B cell (primary cell): ENCODE results near the gene LRP1. TPM values are rescaled to one million over a fixed set of nuclear protein-coding genes. Genes with fewer than 3 reads are reported as not detected.

ENCODE experiments used
- ATAC-seq: fragments of 200-7000 bp; cut with Tn5 transposase; one replicate; pipeline ENCODE4 v1.10.0; 2021; ENCODE audit warnings: low read depth, mild to moderate bottlenecking, moderate number of reproducible peaks, moderate library complexity
- CTCF ChIA-PET: fragments of 350-600 bp; sonication (Branson Sonifier 250); formaldehyde crosslinking; loops from one replicate; lab custom pipeline; 2021; ENCODE audit warnings: antibody characterized with exemption, inconsistent platforms; lab: Charles Lee
- POLR2A ChIA-PET: fragments of 350-600 bp; sonication (Branson Sonifier 250); formaldehyde crosslinking; loops from one replicate; lab custom pipeline; 2021; ENCODE audit warnings: antibody characterized with exemption; lab: Charles Lee
- DNase-seq: peaks from one replicate; pipeline ENCODE4 v3.0.0; 2013
- H2AFZ ChIP-seq: 2 replicates; pipeline ENCODE4 v1.6.1; 2012; ENCODE audit warnings: mild to moderate bottlenecking, low read depth, low read length; ENCODE audit not compliant: insufficient read depth, poor library complexity, severe bottlenecking
- H3K27ac ChIP-seq, 2 donors: 1 replicate in 1 of 2; 2 replicates in 1 of 2; pipeline ENCODE4 v1.5.1; 2012 to 2013; ENCODE audit warnings: low read length in 2 of 2, mild to moderate bottlenecking in 2 of 2, moderate library complexity in 1 of 2
- H3K27me3 ChIP-seq, 4 experiments: fragments of 200-600 bp in 1 of 4; sonication (generic) in 1 of 4; replicated peaks in 1 of 4; 1 replicate in 2 of 4; 2 replicates in 2 of 4; pipeline versions ENCODE4 v1.6.1 to v1.7.0; 2013 to 2016; ENCODE audit warnings: low read length in 3 of 4, mild to moderate bottlenecking in 2 of 4, mixed read lengths in 1 of 4, moderate library complexity in 1 of 4; ENCODE audit not compliant: insufficient read depth in 4 of 4, control insufficient read depth in 3 of 4; ENCODE audit errors: control extremely low read depth in 1 of 4
- H3K36me3 ChIP-seq, 2 experiments: replicated peaks in 1 of 2; 1 replicate in 1 of 2; 2 replicates in 1 of 2; pipeline versions ENCODE4 v1.6.1 to v1.7.1; 2013; ENCODE audit warnings: low read length in 1 of 2; ENCODE audit not compliant: insufficient read depth in 2 of 2, control insufficient read depth in 1 of 2; ENCODE audit errors: control extremely low read depth in 1 of 2, extremely low read depth in 1 of 2
- H3K4me1 ChIP-seq, 2 donors: fragments of 200-600 bp in 1 of 2; sonication (generic) in 1 of 2; 1 replicate in 1 of 2; 2 replicates in 1 of 2; pipeline versions ENCODE4 v1.5.1 to v1.6.1; 2013 to 2017; ENCODE audit warnings: low read length in 2 of 2; ENCODE audit not compliant: control insufficient read depth in 2 of 2, insufficient read depth in 2 of 2
- H3K4me2 ChIP-seq: replicated peaks from 2 replicates; pipeline ENCODE3; 2012; ENCODE audit warnings: mild to moderate bottlenecking, low read depth, low read length; ENCODE audit not compliant: poor library complexity, severe bottlenecking
- H3K4me3 ChIP-seq, 5 experiments: fragments of 200-600 bp in 1 of 5; sonication (generic) in 1 of 5; 1 replicate in 3 of 5; 2 replicates in 2 of 5; pipeline versions ENCODE4 v1.5.1 to v1.7.0; 2011 to 2016; ENCODE audit warnings: low read length in 4 of 5, mild to moderate bottlenecking in 4 of 5, low read depth in 2 of 5, control low read depth in 1 of 5, moderate library complexity in 1 of 5; ENCODE audit not compliant: insufficient read depth in 1 of 5; ENCODE audit errors: control extremely low read depth in 1 of 5, extremely low read depth in 1 of 5
- H3K79me2 ChIP-seq: fragments of 200-600 bp; sonication (generic); one replicate; pipeline ENCODE4 v1.6.0; 2016; ENCODE audit warnings: low read length; ENCODE audit not compliant: control insufficient read depth, insufficient read depth
- H3K9ac ChIP-seq: fragments of 200-600 bp; sonication (generic); 2 replicates; pipeline ENCODE4 v1.6.1; 2017; ENCODE audit warnings: mild to moderate bottlenecking, low read length, moderate library complexity
- H3K9me3 ChIP-seq, 3 donors: one replicate each; pipeline versions ENCODE4 v1.6.1 to v1.7.1; 2013; ENCODE audit warnings: low read length in 2 of 3; ENCODE audit not compliant: control insufficient read depth in 2 of 3, insufficient read depth in 1 of 3; ENCODE audit errors: control extremely low read depth in 1 of 3
- H4K20me1 ChIP-seq: 2 replicates; pipeline ENCODE4 v1.6.0; 2012; ENCODE audit warnings: mild to moderate bottlenecking, low read length; ENCODE audit not compliant: insufficient read depth, control insufficient read depth, poor library complexity, severe bottlenecking
- H3K27ac Mint-ChIP-seq: one replicate; pipeline ENCODE4 v1.8.0; 2021; ENCODE audit warnings: mixed read lengths
- H3K27me3 Mint-ChIP-seq: one replicate; pipeline ENCODE4 v1.8.0; 2021; ENCODE audit warnings: mixed read lengths
- H3K4me1 Mint-ChIP-seq: one replicate; pipeline ENCODE4 v1.8.0; 2021; ENCODE audit warnings: mixed read lengths
- H3K4me3 Mint-ChIP-seq: one replicate; pipeline ENCODE4 v1.8.0; 2021; ENCODE audit warnings: mixed read lengths
- H3K9me3 Mint-ChIP-seq: one replicate; pipeline ENCODE4 v1.8.0; 2022; ENCODE audit warnings: mixed read lengths; ENCODE audit not compliant: insufficient read depth
- EZH2 ChIP-seq: IDR thresholded peaks from 2 replicates; pipeline ENCODE4 v1.6.1; 2012; ENCODE audit warnings: borderline replicate concordance, low read depth, mild to moderate bottlenecking, moderate library complexity, low read length; ENCODE audit not compliant: insufficient read depth, poor library complexity, severe bottlenecking
- WGBS: methylation state at CpG from one replicate; pipeline ENCODE4 v1.1.5; 2013; ENCODE audit warnings: missing lambda C conversion rate; ENCODE audit not compliant: insufficient coverage; 5-methylcytosine and 5-hydroxymethylcytosine counted together
- intact Hi-C: fragments of 100-400 bp; cut with micrococcal nuclease; formaldehyde crosslinking; loops from one replicate; pipeline ENCODE4 v1.10.0; 2022
- polyA plus RNA-seq: library from polyadenylated mRNA; depleted of rRNA; stranded (reverse); fragments of >200 nt; gene quantifications from 2 replicates; pipeline ENCODE4 v1.2.3, GENCODE V29; 2012
- total RNA-seq, 2 donors: library from RNA; stranded (reverse); fragments of 120-200 nt in 1 of 2; gene quantifications; 1 replicate in 1 of 2; 2 replicates in 1 of 2; pipeline versions ENCODE4 v1.2.3 to v1.2.4, GENCODE V29; 2013 to 2022
- TF ChIP-seq, protein P1 (sequence below): fragments of 200-600 bp; IDR thresholded peaks from one replicate; pipeline ENCODE4 v1.8.0; 2022; ENCODE audit warnings: antibody characterized with exemption, mild to moderate bottlenecking

Gene LRP1
- total and polyA plus RNA-seq, 2 donors (not counting 1 experiment from before 2014, with no cell fraction given): 2.0 to 4.1 TPM

- peaks cover 9% of the 10 kb centered on the region for H3K27me3 Mint-ChIP-seq
- no peak overlapping the region for H3K4me3 Mint-ChIP-seq
- POLR2A ChIA-PET: no interaction called here
- TF ChIP-seq, protein P1, sequence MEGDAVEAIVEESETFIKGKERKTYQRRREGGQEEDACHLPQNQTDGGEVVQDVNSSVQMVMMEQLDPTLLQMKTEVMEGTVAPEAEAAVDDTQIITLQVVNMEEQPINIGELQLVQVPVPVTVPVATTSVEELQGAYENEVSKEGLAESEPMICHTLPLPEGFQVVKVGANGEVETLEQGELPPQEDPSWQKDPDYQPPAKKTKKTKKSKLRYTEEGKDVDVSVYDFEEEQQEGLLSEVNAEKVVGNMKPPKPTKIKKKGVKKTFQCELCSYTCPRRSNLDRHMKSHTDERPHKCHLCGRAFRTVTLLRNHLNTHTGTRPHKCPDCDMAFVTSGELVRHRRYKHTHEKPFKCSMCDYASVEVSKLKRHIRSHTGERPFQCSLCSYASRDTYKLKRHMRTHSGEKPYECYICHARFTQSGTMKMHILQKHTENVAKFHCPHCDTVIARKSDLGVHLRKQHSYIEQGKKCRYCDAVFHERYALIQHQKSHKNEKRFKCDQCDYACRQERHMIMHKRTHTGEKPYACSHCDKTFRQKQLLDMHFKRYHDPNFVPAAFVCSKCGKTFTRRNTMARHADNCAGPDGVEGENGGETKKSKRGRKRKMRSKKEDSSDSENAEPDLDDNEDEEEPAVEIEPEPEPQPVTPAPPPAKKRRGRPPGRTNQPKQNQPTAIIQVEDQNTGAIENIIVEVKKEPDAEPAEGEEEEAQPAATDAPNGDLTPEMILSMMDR: no peak
- TF ChIP-seq EZH2: no peak
- CTCF ChIA-PET: interaction anchor here (0.8 to 1.3 kb wide), 2 partner anchors 13 to 27 kb away, joined by 3 to 4 read pairs; no protein-coding TSS in a partner anchor
- H3K27ac Mint-ChIP-seq: no peak overlapping the region
- no peak overlapping the region for H3K9ac ChIP-seq
- no peak overlapping the region for H3K27ac ChIP-seq
- H2AFZ ChIP-seq: no peak overlapping the region
- no peak overlapping the region for H3K4me3 ChIP-seq
- H3K4me1 Mint-ChIP-seq: peaks cover 9% of the 10 kb centered on the region
- no peak overlapping the region for H3K4me2 ChIP-seq
- no peaks in the 10 kb centered on the region for H3K27me3 ChIP-seq
- intact Hi-C loops: no loop called here
- DNase-seq: no peak
- H4K20me1 ChIP-seq: no peaks in the 10 kb centered on the region
- no peaks in the 10 kb centered on the region for H3K36me3 ChIP-seq
- H3K9me3 ChIP-seq: peaks cover 0 to 3% (median 0%) of the 10 kb centered on the region in 3 donors
- no peaks in the 10 kb centered on the region for H3K79me2 ChIP-seq
- no peak for ATAC-seq
- H3K4me1 ChIP-seq: peaks cover 4 to 14% of the 10 kb centered on the region in 2 donors
- H3K9me3 Mint-ChIP-seq: no peaks in the 10 kb centered on the region
- WGBS: 22% methylated on average over 1 of the region's 5 CpGs
Observed at GRCh38 chr12:57154804-57155434, 26.6 kb downstream of the LRP1 start.

DNA sequence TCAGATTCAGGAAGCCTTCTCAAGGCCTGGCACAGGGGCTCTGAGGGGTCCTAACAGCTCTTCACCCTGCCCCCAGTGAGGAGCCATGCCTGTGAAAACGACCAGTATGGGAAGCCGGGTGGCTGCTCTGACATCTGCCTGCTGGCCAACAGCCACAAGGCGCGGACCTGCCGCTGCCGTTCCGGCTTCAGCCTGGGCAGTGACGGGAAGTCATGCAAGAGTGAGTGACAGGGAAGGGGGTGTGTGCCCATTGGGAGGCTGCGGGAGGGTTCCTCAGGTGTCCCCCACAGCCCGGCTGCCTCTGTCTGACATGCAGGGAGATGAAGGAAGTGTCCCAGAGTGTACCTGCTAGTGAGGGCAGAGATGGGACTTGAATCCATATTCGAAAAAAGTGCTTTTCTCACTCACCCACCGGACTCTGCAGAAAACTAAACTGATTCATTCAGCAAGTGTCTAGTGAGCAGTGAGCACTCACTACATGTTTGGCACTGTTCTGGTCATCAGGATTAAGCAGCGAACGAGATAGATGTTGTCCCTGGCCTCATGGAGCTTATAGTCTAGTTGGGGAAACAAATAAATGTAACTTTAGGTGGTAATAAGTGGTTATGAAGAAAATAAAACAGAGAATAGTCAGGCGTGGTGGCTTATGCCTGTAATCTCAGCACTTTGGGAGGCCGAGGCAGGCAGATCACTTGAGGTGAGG, 28.6 kb downstream of the LRP1 start:
- Histone ChIP-seq H3K4me3 (no peak overlapping the region), H3K36me3 (no peaks in the 10 kb centered on the region), H3K9me3 (peaks cover 0 to 3% (median 0%) of the 10 kb centered on the region in 3 donors), H3K4me1 (peaks cover 4 to 14% of the 10 kb centered on the region in 2 donors), H3K27me3 (no peaks in the 10 kb centered on the region), H3K27ac (no peak overlapping the region), H4K20me1 (no peaks in the 10 kb centered on the region), H3K4me2 (no peak overlapping the region), H2AFZ (no peak overlapping the region), H3K79me2 (no peaks in the 10 kb centered on the region), H3K9ac (no peak overlapping the region)
- Mint-ChIP-seq H3K27ac (no peak overlapping the region), H3K9me3 (no peaks in the 10 kb centered on the region), H3K4me3 (no peak overlapping the region), H3K27me3 (peaks cover 9% of the 10 kb centered on the region), H3K4me1 (peaks cover 9% of the 10 kb centered on the region)
- WGBS: 48% methylated on average over 16 of the region's 16 CpGs
- intact Hi-C loops: no loop called here
- DNase-seq: no peak
- no peak for ATAC-seq
- CTCF ChIA-PET: interaction anchor here (1.1 kb wide), 1 partner anchor 24 kb away, joined by 3 read pairs; no protein-coding TSS in a partner anchor
- POLR2A ChIA-PET: no interaction called here
- TF ChIP-seq, protein P1: no peak
- TF ChIP-seq EZH2: no peak
